ENCODE measurements around the gene LIPN.

DNA sequence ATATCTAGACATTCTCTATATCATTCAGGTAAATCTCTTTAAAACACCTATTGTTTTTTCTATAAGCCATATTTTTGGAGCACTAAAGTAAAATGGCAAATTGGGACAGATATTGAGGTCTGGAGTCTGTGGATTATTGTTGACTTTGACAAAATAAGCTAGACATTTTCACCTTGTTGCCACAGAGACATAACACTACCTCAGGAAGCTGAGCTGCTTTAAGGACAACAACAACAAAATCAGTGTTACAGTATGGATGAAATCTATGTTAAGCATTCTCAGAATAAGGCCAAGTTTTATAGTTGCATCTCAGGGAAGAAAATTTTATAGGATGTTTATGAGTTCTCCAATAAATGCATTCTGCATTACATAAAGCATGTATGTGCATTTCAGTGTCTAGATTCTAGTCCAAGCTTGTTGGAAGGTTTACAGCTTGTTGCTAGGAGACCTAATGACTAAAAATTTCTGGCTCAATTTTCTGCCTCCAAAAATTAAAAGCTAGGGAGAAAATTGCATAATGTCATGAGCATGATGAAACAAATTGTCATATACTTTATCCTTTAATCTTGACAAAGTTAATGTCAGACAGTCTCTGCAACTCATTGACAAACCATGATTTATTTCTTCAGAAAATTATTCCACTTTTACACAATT, 61.1 kb downstream of the LIPN start:
- no peak for TF ChIP-seq EZH2phosphoT487 (IDR thresholded peaks at IDR 0.05; ENCODE audit: borderline replicate concordance, low read depth, low read length)
- TF ChIP-seq, protein P1, sequence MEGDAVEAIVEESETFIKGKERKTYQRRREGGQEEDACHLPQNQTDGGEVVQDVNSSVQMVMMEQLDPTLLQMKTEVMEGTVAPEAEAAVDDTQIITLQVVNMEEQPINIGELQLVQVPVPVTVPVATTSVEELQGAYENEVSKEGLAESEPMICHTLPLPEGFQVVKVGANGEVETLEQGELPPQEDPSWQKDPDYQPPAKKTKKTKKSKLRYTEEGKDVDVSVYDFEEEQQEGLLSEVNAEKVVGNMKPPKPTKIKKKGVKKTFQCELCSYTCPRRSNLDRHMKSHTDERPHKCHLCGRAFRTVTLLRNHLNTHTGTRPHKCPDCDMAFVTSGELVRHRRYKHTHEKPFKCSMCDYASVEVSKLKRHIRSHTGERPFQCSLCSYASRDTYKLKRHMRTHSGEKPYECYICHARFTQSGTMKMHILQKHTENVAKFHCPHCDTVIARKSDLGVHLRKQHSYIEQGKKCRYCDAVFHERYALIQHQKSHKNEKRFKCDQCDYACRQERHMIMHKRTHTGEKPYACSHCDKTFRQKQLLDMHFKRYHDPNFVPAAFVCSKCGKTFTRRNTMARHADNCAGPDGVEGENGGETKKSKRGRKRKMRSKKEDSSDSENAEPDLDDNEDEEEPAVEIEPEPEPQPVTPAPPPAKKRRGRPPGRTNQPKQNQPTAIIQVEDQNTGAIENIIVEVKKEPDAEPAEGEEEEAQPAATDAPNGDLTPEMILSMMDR (conservative IDR thresholded peaks at IDR 0.05; ENCODE audit: low read length), result no peak
